Right lobe of liver (tissue), 6 donors: ENCODE measurements around the gene RGS12. TPM values are rescaled to one million over a fixed set of nuclear protein-coding genes. Genes with fewer than 3 reads are reported as not detected.

Experiments
- ATAC-seq, 4 donors: fragments of 200-7000 bp; cut with Tn5 transposase; one replicate each; pipeline ENCODE4 v1.9.1; 2020; ENCODE audit warnings: mild to moderate bottlenecking in 4 of 4, moderate library complexity in 4 of 4
- DNase-seq, 3 donors: peaks; one replicate each; pipeline ENCODE4 v3.0.0-alpha.2; 2020
- H3K27ac ChIP-seq, 3 donors: fragments of 200-600 bp; one replicate each; pipeline ENCODE4 v1.8.0; 2022
- H3K27me3 ChIP-seq, 2 donors: fragments of 200-600 bp; one replicate each; pipeline ENCODE4 v1.8.0; 2022
- H3K36me3 ChIP-seq, 4 donors: fragments of 200-600 bp; sonication (generic) in 1 of 4; one replicate each; pipeline versions ENCODE4 v1.5.1 to v1.8.0; 2017 to 2022; ENCODE audit warnings: control low read depth in 1 of 4
- H3K4me1 ChIP-seq, 4 donors: fragments of 200-600 bp; sonication (generic) in 1 of 4; one replicate each; pipeline versions ENCODE4 v1.5.1 to v1.8.0; 2017 to 2022; ENCODE audit warnings: control low read depth in 1 of 4
- H3K4me3 ChIP-seq, 3 donors: fragments of 200-600 bp; one replicate each; pipeline ENCODE4 v1.8.0; 2022
- H3K9me3 ChIP-seq, 4 donors: fragments of 200-600 bp; sonication (generic) in 1 of 4; one replicate each; pipeline versions ENCODE4 v1.5.1 to v1.8.0; 2017 to 2022; ENCODE audit warnings: control low read depth in 1 of 4
- POLR2A ChIP-seq: fragments of 450-650 bp; IDR thresholded peaks from one replicate; pipeline ENCODE4 v1.6.1; 2017; ENCODE audit warnings: antibody characterized with exemption, mild to moderate bottlenecking
- WGBS: methylation state at CpG from one replicate; pipeline ENCODE4 v1.1.6; 2018; ENCODE audit warnings: low coverage, low lambda C conversion rate; ENCODE audit not compliant: insufficient coverage; ENCODE audit errors: missing lambda C conversion rate; 5-methylcytosine and 5-hydroxymethylcytosine counted together
- intact Hi-C, 2 donors: fragments of 100-400 bp; cut with DNase I; formaldehyde crosslinking; loops; one replicate each; pipeline versions ENCODE4 v1.11.2 to v1.14.1; 2022
- total RNA-seq, 6 experiments: library from RNA; depleted of rRNA in 2 of 6; stranded (reverse); fragments of >200 nt in 2 of 6; fragmentation: NEBNext Ultra II Directional in 3 of 6; extraction: Animal tissue kit (Norgen Biotek cat#: 25700) in 3 of 6; gene quantifications; one replicate each; pipeline versions ENCODE4 v1.1.0 to v1.2.4, GENCODE V29; 2016 to 2023
- TF ChIP-seq, protein P1 (sequence below), 4 donors: fragments of 200-600 bp in 3 of 4; fragments of 450-650 bp in 1 of 4; IDR thresholded peaks; one replicate each; pipeline versions ENCODE4 v1.5.1 to v1.8.0; 2016 to 2022; ENCODE audit warnings: antibody characterized with exemption in 4 of 4, mild to moderate bottlenecking in 2 of 4
- donor health status: DM: no; HTN: yes; CAD: no.
- donor health status: DM: no; HTN: no; CAD: no.
- donor health status: DM: no; HTN: no; CAD: no.
- donor health status: DM: no; HTN: yes; CAD: no.
- donor health status: DM: no; HTN: yes; CAD: no.

Gene RGS12
- total RNA-seq, 6 experiments from 2014 or later = 15.0 to 29.6 (median 22.1) TPM

- peaks cover 0 to 6% (median 3%) of the 10 kb centered on the region in 4 donors for H3K4me1 ChIP-seq
- no peaks in the 10 kb centered on the region for H3K27me3 ChIP-seq
- H3K9me3 ChIP-seq = no peaks in the 10 kb centered on the region
- ATAC-seq (peak; percentile 65 to 82 (median 80)), DNase-seq (peak; percentile 81 to 87 (median 84))
- H3K27ac ChIP-seq = peak overlapping the region; percentile 74 to 86 (median 77)
- WGBS = 0% methylated on average over 18 of the region's 60 CpGs
- TF ChIP-seq, protein P1, sequence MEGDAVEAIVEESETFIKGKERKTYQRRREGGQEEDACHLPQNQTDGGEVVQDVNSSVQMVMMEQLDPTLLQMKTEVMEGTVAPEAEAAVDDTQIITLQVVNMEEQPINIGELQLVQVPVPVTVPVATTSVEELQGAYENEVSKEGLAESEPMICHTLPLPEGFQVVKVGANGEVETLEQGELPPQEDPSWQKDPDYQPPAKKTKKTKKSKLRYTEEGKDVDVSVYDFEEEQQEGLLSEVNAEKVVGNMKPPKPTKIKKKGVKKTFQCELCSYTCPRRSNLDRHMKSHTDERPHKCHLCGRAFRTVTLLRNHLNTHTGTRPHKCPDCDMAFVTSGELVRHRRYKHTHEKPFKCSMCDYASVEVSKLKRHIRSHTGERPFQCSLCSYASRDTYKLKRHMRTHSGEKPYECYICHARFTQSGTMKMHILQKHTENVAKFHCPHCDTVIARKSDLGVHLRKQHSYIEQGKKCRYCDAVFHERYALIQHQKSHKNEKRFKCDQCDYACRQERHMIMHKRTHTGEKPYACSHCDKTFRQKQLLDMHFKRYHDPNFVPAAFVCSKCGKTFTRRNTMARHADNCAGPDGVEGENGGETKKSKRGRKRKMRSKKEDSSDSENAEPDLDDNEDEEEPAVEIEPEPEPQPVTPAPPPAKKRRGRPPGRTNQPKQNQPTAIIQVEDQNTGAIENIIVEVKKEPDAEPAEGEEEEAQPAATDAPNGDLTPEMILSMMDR (IDR thresholded peaks at IDR 0.05) = no peak
- TF ChIP-seq POLR2A = no peak
- H3K36me3 ChIP-seq = no peaks in the 10 kb centered on the region
- intact Hi-C loops = no loop called here
- peak overlapping the region; percentile 65 to 96 (median 92) for H3K4me3 ChIP-seq
Observed at GRCh38 chr4:3291969-3292570, 751 bp upstream of the RGS12 start.

- no peak for TF ChIP-seq POLR2A
- TF ChIP-seq, protein P1 (IDR thresholded peaks at IDR 0.05) = no peak
- peak overlapping the region; percentile 51 to 96 (median 55) for H3K4me3 ChIP-seq
- no peaks in the 10 kb centered on the region for H3K9me3 ChIP-seq
- no peaks in the 10 kb centered on the region for H3K27me3 ChIP-seq
- peak overlapping the region in 1 of 3 donors; percentile 57 for H3K27ac ChIP-seq
- H3K4me1 ChIP-seq = peaks cover 0 to 6% (median 3%) of the 10 kb centered on the region in 4 donors
- intact Hi-C loops = no loop called here
- 23% methylated on average over 9 of the region's 42 CpGs for WGBS
- no peak for ATAC-seq
- no peaks in the 10 kb centered on the region for H3K36me3 ChIP-seq
- DNase-seq = peak in 2 of 3 donors; percentile 53 to 63
Observed at GRCh38 chr4:3293401-3294391, 875 bp downstream of the RGS12 start.

GRCh38 chr4:3294401-3295241, 1.8 kb downstream of the RGS12 start:
- Histone ChIP-seq H3K9me3 (no peaks in the 10 kb centered on the region), H3K4me3 (no peak overlapping the region), H3K27ac (no peak overlapping the region), H3K36me3 (no peaks in the 10 kb centered on the region), H3K4me1 (peaks cover 0 to 6% (median 3%) of the 10 kb centered on the region in 4 donors), H3K27me3 (no peaks in the 10 kb centered on the region)
- TF ChIP-seq POLR2A = no peak
- TF ChIP-seq, protein P1 (IDR thresholded peaks at IDR 0.05) = no peak
- WGBS = 89% methylated on average over 4 of the region's 19 CpGs
- no peak for ATAC-seq
- DNase-seq = peak in 2 of 3 donors; percentile 45 to 53
- intact Hi-C loops = no loop called here
